Measurements from ENCODE around the gene ACO2.
A peak's percentile ranks its signal among the peaks of the same experiment; 100 is the strongest.
"Not testable (repeated sequence)": the region's sequence is repeated elsewhere in the genome, so short reads cannot be mapped to it uniquely, and the experiment has no call there.

Gene ACO2

DNA sequence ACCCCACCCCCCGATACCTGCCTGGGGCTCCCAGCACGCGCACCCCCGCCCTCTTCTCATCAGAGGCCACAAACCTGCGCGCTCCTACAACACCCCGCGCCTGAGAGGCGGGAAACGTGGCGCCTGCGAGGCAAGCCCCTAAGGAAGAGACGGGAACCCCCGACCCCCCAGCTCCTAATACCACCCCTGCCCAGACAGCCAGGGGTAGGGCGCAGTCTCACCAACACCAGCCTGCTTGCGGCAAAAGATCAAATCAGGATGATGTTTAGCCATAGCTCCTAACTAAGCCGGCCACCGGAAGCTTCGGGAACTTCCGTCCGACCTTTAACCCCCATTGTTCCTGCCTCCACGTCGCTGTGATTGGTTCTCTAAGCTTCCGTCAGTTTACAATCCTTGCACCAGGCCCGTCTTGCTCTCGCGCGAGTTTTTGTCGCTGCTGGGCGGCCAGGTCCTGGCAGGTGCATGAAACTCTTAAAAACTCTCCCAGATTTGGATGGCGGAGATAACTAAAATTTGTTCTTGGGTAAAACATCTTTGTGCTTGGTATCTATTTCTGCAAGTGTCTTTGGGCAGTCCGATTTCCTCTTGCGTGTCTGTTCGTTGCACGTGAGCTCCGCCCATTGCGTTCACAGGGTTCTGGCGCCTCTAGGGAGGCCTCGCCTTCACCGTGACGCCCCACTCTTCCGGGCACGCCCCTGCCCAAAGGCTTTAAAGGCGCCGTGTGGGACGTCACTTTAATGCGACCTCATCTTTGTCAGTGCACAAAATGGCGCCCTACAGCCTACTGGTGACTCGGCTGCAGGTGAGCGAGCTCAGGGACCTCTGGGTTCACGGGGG lies at the start of gene ACO2, which contains the start of gene PHF5A:
Gene ACO2 (plus strand): TSS at position 737 of the 837 bp plus-strand sequence. CDS start 30 bp downstream, at position 767.
Gene PHF5A (minus strand): TSS at position 312 of the 837 bp plus-strand sequence. CDS start 39 bp downstream, at position 273.
- Histone ChIP-seq H3K9ac (ENCODE audit: low read depth, low read length) (peak within 1 kb of the TSS; percentile 93), H3K27me3 (ENCODE audit: control insufficient read depth, insufficient read depth, low read length) (no peaks in the 10 kb centered on the region), H3K4me3 (ENCODE audit: low read depth, low read length) (peak within 1 kb of the TSS; percentile 96), H3K36me3 (ENCODE audit: control insufficient read depth, insufficient read depth, low read length) (peaks cover 42% of the 10 kb centered on the region), H3K4me1 (ENCODE audit: control insufficient read depth, insufficient read depth, low read length) (peaks cover 12% of the 10 kb centered on the region; the same call in 1 of the 2 replicates), H3K27ac (ENCODE audit: low read depth, low read length) (peak within 1 kb of the TSS; percentile 91), H3K9me3 (ENCODE audit: control insufficient read depth, insufficient read depth, low read length) (no peaks in the 10 kb centered on the region)

DNA sequence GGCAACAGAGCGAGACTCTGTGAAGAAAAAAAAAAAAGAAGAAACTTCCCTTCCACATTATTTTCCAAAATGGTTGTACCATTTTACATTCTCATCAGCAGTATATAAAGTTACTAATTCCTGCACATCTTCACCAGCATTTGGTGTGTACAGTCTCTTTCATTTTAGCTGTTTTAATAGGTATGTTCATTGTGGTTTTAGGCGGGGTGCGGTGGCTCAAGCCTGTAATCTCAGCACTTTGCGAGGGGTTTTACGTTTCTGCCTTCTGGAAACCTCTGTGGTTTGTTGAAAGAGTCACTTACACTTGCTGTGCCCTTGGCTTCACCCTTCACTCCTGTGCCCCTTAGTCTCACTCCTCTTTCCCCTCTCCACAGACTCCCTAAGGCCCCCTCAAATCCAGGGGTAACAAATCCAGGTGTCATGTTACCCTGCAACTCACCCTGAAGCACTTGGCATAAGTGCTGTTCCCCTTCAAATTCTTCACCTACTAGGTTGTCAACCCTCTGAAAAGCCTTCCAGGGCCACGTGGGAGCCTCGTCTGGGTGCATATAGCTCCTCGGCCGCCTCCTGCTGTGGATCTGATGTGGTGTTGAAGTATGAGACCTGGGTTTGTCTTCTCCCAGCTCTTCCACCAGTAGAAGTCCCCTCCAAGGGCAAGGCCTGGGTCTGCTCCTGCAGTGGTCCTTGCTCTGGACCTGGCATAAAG lies 43.1 kb upstream of the ACO2 start:
- no peaks in the 10 kb centered on the region for H3K4me1 ChIP-seq (ENCODE audit: control insufficient read depth, insufficient read depth, low read length)
- H3K27ac ChIP-seq (ENCODE audit: low read depth, low read length): no peak overlapping the region
- H3K4me3 ChIP-seq (ENCODE audit: low read depth, low read length): no peak overlapping the region
- H3K36me3 ChIP-seq (ENCODE audit: control insufficient read depth, insufficient read depth, low read length): no peaks in the 10 kb centered on the region
- H3K9ac ChIP-seq (ENCODE audit: low read depth, low read length): no peak overlapping the region
- H3K9me3 ChIP-seq (ENCODE audit: control insufficient read depth, insufficient read depth, low read length): no peaks in the 10 kb centered on the region
- no peaks in the 10 kb centered on the region for H3K27me3 ChIP-seq (ENCODE audit: control insufficient read depth, insufficient read depth, low read length)

DNA sequence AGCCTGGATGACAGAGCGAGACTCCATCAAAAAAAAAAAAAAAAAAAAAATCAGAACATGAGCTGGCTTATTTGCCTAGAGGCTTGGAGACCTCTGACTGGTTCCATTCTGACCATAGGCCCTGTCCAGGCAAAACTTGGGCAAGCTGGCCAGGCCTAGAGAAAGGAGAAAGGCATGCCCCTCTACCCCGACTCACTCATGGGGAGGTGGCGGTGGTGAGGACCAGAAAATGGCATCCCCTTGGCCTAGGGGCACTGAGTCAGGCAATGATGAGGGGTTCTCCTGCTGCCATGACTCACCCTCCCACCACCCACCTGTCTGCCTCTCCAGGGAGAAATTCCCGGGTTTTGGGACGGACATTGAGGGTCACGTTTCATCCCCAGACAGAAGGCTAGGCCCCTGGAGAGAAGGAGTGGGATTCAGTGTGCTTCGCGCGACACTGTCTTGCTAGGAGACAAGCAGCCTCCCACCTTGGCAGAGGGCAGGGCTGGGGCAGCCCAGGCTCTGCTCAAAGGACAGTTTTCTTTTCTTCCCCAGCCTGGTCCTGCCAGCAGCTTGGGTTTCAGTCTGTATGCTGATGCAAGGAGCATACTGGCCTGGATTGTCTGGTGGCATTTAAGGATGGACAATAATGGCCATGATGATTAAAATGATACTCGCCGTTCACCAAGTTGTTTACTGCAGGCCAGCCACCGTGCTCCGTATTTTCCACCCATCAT lies 39.5 kb upstream of the ACO2 start:
- H3K4me3 ChIP-seq (ENCODE audit: low read depth, low read length): no peak overlapping the region
- no peaks in the 10 kb centered on the region for H3K9me3 ChIP-seq (ENCODE audit: control insufficient read depth, insufficient read depth, low read length)
- no peaks in the 10 kb centered on the region for H3K4me1 ChIP-seq (ENCODE audit: control insufficient read depth, insufficient read depth, low read length)
- no peaks in the 10 kb centered on the region for H3K27me3 ChIP-seq (ENCODE audit: control insufficient read depth, insufficient read depth, low read length)
- no peak overlapping the region for H3K9ac ChIP-seq (ENCODE audit: low read depth, low read length)
- H3K27ac ChIP-seq (ENCODE audit: low read depth, low read length): peak overlapping the region; percentile 14
- peaks cover 14% of the 10 kb centered on the region; the same call in 1 of the 2 replicates for H3K36me3 ChIP-seq (ENCODE audit: control insufficient read depth, insufficient read depth, low read length)

DNA sequence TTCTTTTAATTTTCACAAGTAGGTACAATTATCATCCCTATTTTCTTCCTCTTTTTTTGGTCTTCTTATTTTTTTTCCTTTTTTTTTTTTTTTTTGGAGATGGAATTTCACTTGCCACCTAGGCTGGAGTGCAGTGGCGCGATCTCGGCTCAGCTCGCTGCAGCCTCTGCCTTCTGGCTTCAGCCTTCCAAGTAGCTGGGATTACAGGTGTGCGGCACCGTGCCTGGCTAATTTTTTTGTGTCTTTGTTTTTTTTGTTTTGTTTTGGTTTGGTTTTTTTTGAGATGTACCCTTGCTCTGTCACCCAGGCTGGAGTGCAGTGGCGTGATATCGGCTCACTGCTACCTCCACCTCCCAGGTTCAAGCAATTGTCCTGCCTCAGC lies 39.0 kb upstream of the ACO2 start:
- H3K9ac ChIP-seq (ENCODE audit: low read depth, low read length): no peak overlapping the region
- no peak overlapping the region for H3K27ac ChIP-seq (ENCODE audit: low read depth, low read length)
- peaks cover 19% of the 10 kb centered on the region for H3K36me3 ChIP-seq (ENCODE audit: control insufficient read depth, insufficient read depth, low read length)

DNA sequence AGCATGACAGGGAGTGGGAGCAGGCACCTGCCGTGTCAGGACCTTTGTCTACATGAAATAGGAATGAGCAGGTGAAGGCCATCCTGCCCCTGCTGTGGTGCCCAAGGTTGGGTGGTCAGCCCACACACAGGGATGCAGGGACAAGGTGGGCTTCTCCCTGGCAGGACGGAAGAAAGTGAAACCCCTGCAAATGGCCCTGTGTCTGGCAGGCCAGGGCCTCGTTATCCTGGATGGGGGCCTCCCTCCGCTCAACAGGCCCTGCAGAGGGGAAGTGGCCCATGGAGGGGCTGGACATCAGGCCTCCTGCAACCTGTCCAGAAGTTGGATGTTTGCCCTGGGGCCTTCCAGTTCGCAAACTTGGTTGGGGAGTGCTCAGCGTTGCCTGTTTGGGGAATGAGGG lies 37.3 kb upstream of the ACO2 start:
- Histone ChIP-seq H3K9ac (ENCODE audit: low read depth, low read length) (no peak overlapping the region), H3K27me3 (ENCODE audit: control insufficient read depth, insufficient read depth, low read length) (no peaks in the 10 kb centered on the region), H3K36me3 (ENCODE audit: control insufficient read depth, insufficient read depth, low read length) (peaks cover 36% of the 10 kb centered on the region), H3K4me1 (ENCODE audit: control insufficient read depth, insufficient read depth, low read length) (no peaks in the 10 kb centered on the region), H3K9me3 (ENCODE audit: control insufficient read depth, insufficient read depth, low read length) (no peaks in the 10 kb centered on the region), H3K4me3 (ENCODE audit: low read depth, low read length) (no peak overlapping the region), H3K27ac (ENCODE audit: low read depth, low read length) (no peak overlapping the region)

More for the DNA sequence above, 39.0 kb upstream of the ACO2 start:
- Histone ChIP-seq H3K4me3 (ENCODE audit: low read depth, low read length) (no peak overlapping the region), H3K4me1 (ENCODE audit: control insufficient read depth, insufficient read depth, low read length) (no peaks in the 10 kb centered on the region), H3K27me3 (ENCODE audit: control insufficient read depth, insufficient read depth, low read length) (no peaks in the 10 kb centered on the region), H3K9me3 (ENCODE audit: control insufficient read depth, insufficient read depth, low read length) (no peaks in the 10 kb centered on the region)

DNA sequence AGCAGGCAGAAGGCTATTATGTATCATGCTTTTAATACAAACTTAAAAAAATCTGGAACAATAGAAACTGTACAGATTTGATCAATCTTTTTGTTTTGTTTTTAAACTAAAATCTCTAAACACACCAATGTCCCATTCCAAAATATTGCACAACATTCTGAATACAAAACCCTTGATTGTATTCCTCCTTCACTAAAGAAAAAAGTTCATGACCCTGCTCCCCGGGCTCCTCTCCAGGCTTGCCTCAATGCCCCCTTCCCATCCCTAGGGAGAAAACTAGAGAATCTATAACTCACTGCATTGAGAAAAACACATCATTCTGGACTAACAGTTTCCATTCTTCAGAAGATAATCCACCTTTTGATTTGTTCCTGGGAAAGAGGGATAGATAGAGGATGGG lies 35.4 kb upstream of the ACO2 start:
- not testable (repeated sequence) for H3K9me3 ChIP-seq (ENCODE audit: control insufficient read depth, insufficient read depth, low read length); H3K4me1 ChIP-seq (ENCODE audit: control insufficient read depth, insufficient read depth, low read length); H3K9ac ChIP-seq (ENCODE audit: low read depth, low read length); H3K27ac ChIP-seq (ENCODE audit: low read depth, low read length); H3K4me3 ChIP-seq (ENCODE audit: low read depth, low read length); H3K27me3 ChIP-seq (ENCODE audit: control insufficient read depth, insufficient read depth, low read length)
- peaks cover 50% of the 10 kb centered on the region for H3K36me3 ChIP-seq (ENCODE audit: control insufficient read depth, insufficient read depth, low read length)

DNA sequence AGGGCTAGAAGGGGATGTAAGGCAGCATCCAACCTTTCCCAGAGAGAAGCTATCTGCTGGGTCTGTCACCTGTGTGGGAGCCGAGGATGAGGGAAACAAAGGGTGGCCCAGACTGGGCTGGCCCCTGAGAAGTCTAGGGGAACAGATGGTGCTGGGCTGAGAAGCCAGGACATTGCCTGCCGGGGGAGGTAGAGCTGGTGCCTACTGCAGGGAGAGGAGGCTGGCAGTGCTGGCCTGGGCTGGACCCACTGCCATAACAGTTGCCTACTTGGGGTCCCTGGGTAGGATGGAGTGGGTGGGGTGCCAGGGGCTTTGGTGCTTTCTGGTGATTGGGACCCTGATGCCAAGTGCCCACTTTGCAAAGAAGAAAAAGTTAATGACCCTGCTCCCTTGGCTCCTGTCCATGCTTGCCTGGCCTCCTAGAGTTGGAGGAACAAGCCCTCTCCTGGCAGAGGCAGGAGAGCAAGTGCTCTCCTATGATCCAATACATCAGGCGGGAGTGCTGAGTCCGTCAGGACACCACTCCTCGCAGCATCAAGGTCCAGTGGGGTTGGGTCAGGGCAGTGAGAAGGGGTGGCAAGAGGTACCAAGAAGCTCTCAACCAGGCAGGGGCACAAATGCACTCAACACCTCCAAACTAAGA lies 34.4 kb upstream of the ACO2 start:
- not testable (repeated sequence) for H3K9ac ChIP-seq (ENCODE audit: low read depth, low read length); H3K9me3 ChIP-seq (ENCODE audit: control insufficient read depth, insufficient read depth, low read length); H3K4me1 ChIP-seq (ENCODE audit: control insufficient read depth, insufficient read depth, low read length); H3K27ac ChIP-seq (ENCODE audit: low read depth, low read length); H3K4me3 ChIP-seq (ENCODE audit: low read depth, low read length); H3K27me3 ChIP-seq (ENCODE audit: control insufficient read depth, insufficient read depth, low read length)
- H3K36me3 ChIP-seq (ENCODE audit: control insufficient read depth, insufficient read depth, low read length): peaks cover 60% of the 10 kb centered on the region

DNA sequence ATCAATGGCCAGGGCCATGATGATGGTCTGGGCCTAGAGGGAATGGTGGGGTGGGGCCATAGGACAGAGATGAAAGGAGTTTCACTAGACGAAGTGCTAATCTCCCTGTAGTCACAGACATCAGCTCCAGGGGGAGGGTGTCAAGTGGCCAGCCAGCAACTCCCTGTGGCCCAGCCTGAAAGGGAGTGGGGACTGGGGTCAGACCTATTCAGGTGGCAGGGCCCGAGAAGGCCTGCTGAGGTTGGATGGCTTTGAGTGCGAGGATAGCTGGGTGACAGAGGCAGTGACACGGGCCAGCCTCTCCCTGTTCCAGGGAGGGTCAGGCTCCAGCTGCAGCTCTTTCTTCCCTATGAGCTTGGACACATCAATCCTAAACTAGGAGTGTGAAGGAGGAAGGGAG lies 33.4 kb upstream of the ACO2 start:
- Histone ChIP-seq H3K4me1 (ENCODE audit: control insufficient read depth, insufficient read depth, low read length) (no peaks in the 10 kb centered on the region), H3K27me3 (ENCODE audit: control insufficient read depth, insufficient read depth, low read length) (no peaks in the 10 kb centered on the region), H3K27ac (ENCODE audit: low read depth, low read length) (no peak overlapping the region), H3K9ac (ENCODE audit: low read depth, low read length) (no peak overlapping the region), H3K4me3 (ENCODE audit: low read depth, low read length) (no peak overlapping the region), H3K9me3 (ENCODE audit: control insufficient read depth, insufficient read depth, low read length) (no peaks in the 10 kb centered on the region), H3K36me3 (ENCODE audit: control insufficient read depth, insufficient read depth, low read length) (peaks cover 66% of the 10 kb centered on the region)

DNA sequence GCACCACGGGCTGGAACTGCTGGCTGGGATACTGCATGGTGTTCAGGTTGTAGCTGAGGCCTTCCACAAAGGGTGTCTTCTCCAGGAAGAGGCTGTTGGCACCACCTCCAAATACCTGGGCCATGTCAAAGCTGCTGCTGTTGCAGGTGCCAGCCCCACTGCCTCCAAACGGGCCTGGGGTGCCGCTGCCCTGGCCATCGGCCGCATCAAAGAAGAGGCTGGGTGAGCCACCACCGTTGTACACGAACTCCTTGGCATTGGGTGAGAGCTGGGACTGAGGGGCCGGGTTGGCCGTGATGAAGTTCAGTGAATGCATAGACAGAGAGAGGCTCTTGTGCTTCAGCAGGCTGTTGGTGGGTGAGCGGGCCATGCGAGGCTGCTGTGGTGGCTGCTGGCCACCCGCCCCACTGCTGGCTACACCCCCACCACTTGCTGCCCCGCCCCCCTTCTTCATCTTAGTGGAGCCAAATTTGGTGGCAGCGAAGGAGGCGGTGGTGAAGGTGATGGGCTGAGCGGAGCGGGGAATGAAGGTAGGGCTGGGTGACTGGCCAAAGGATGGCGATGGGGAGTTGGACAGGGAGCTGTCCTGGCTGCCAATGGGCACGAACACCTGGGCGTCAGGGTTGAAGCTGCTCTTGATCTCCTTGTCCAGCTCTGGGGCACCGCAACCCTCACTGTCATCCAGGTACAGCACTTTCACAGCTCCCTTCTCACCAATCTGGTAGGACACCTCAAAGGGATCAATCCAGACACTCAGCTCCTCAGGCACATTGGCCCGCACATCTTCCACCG lies 32.4 kb upstream of the ACO2 start:
- Histone ChIP-seq H3K9ac (ENCODE audit: low read depth, low read length) (no peak overlapping the region), H3K4me1 (ENCODE audit: control insufficient read depth, insufficient read depth, low read length) (no peaks in the 10 kb centered on the region), H3K27ac (ENCODE audit: low read depth, low read length) (no peak overlapping the region), H3K27me3 (ENCODE audit: control insufficient read depth, insufficient read depth, low read length) (no peaks in the 10 kb centered on the region), H3K4me3 (ENCODE audit: low read depth, low read length) (no peak overlapping the region), H3K9me3 (ENCODE audit: control insufficient read depth, insufficient read depth, low read length) (no peaks in the 10 kb centered on the region), H3K36me3 (ENCODE audit: control insufficient read depth, insufficient read depth, low read length) (peaks cover 75% of the 10 kb centered on the region)

DNA sequence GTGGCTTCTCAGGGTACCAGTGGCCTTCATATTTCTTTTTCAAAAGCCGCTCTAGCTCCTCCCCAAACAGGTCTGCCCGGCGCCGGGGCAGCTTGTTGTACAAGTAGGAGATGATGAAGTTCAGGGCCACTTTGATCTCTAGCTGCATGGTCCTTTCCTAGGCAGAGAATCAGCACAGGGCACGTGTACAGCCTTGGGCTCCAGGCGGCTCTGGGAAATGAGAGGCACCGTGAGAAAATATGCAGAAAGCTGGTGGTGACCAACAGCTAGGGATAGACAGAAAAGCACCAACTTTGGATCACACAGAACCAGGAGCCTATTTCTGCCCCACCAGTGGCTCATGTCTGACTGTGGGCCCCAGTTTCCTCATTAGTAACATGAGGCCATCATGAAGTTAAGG lies 31.7 kb upstream of the ACO2 start:
- Histone ChIP-seq H3K4me1 (ENCODE audit: control insufficient read depth, insufficient read depth, low read length) (no peaks in the 10 kb centered on the region), H3K27me3 (ENCODE audit: control insufficient read depth, insufficient read depth, low read length) (no peaks in the 10 kb centered on the region), H3K9me3 (ENCODE audit: control insufficient read depth, insufficient read depth, low read length) (no peaks in the 10 kb centered on the region), H3K27ac (ENCODE audit: low read depth, low read length) (no peak overlapping the region), H3K36me3 (ENCODE audit: control insufficient read depth, insufficient read depth, low read length) (peaks cover 79% of the 10 kb centered on the region), H3K4me3 (ENCODE audit: low read depth, low read length) (no peak overlapping the region), H3K9ac (ENCODE audit: low read depth, low read length) (no peak overlapping the region)

Measured in HUES48 (cell line).